H1 (cell line): ENCODE measurements around the gene SLC7A11. TPM values are rescaled to one million over a fixed set of nuclear protein-coding genes. Genes with fewer than 3 reads are reported as not detected.

Source experiments
- CTCF ChIA-PET: fragments of 300-600 bp; sonication (Branson Sonifier 250); formaldehyde crosslinking; loops from one replicate; lab custom pipeline; 2021; ENCODE audit not compliant: partially characterized antibody; lab: Charles Lee
- POLR2A ChIA-PET: fragments of 300-600 bp; sonication (Branson Sonifier 250); formaldehyde crosslinking; loops from one replicate; lab custom pipeline; 2021; ENCODE audit warnings: inconsistent platforms; ENCODE audit not compliant: partially characterized antibody; lab: Charles Lee
- DNase-seq, 2 experiments: peaks; one replicate each; pipeline versions ENCODE4 v3.0.0 to v3.0.0-alpha.2; 2010 to 2022; ENCODE audit warnings: low spot score in 2 of 2, low read depth in 1 of 2, mixed read lengths in 1 of 2
- FAIRE-seq: peaks from 2 replicates; lab custom pipeline; 2011; peaks lifted over from hg19 to GRCh38; lab: Jason Lieb, UNC
- H2AFZ ChIP-seq: 2 replicates; pipeline ENCODE4 v1.8.1; 2012; ENCODE audit warnings: low read length, inconsistent platforms
- H2AK5ac ChIP-seq: 2 replicates; pipeline ENCODE4 v1.6.1; 2013; ENCODE audit warnings: low read depth, low read length
- H2BK120ac ChIP-seq: replicated peaks from 2 replicates; pipeline ENCODE3; 2013; ENCODE audit warnings: low read depth, low read length, inconsistent platforms
- H2BK12ac ChIP-seq: 2 replicates; pipeline ENCODE4 v1.6.1; 2013; ENCODE audit warnings: low read depth, low read length
- H2BK15ac ChIP-seq: 2 replicates; pipeline ENCODE4 v1.6.1; 2013; ENCODE audit warnings: low read length
- H2BK20ac ChIP-seq: 2 replicates; pipeline ENCODE4 v1.6.1; 2013; ENCODE audit warnings: low read length
- H2BK5ac ChIP-seq: 2 replicates; pipeline ENCODE4 v1.6.1; 2013; ENCODE audit warnings: low read depth, low read length
- H3K14ac ChIP-seq: 2 replicates; pipeline ENCODE4 v1.6.1; 2013; ENCODE audit warnings: inconsistent platforms; ENCODE audit not compliant: insufficient read length
- H3K18ac ChIP-seq: 2 replicates; pipeline ENCODE4 v1.6.1; 2013; ENCODE audit warnings: low read length; ENCODE audit errors: extremely low read depth
- H3K23ac ChIP-seq: 2 replicates; pipeline ENCODE4 v1.6.1; 2013; ENCODE audit warnings: inconsistent platforms; ENCODE audit not compliant: insufficient read length
- H3K23me2 ChIP-seq: 2 replicates; pipeline ENCODE4 v1.6.1; 2013; ENCODE audit warnings: low read depth, low read length
- H3K27ac ChIP-seq: 2 replicates; pipeline ENCODE4 v1.6.1; 2011; ENCODE audit warnings: low read depth, low read length, inconsistent platforms
- H3K27me3 ChIP-seq, 4 experiments: replicated peaks in 1 of 4; 1 replicate in 1 of 4; 2 replicates in 3 of 4; pipeline versions ENCODE4 v1.6.1 to v1.8.1; 2011 to 2013; ENCODE audit warnings: low read length in 3 of 4, mild to moderate bottlenecking in 3 of 4, inconsistent platforms in 2 of 4, mixed read lengths in 2 of 4, moderate library complexity in 1 of 4; ENCODE audit not compliant: control insufficient read depth in 3 of 4, insufficient read depth in 3 of 4; ENCODE audit errors: extremely low read depth in 1 of 4
- H3K36me3 ChIP-seq, 4 experiments: 2 replicates each; pipeline versions ENCODE4 v1.6.1 to v1.8.1; 2011 to 2013; ENCODE audit warnings: mild to moderate bottlenecking in 4 of 4, low read length in 3 of 4, moderate library complexity in 2 of 4, control low read depth in 1 of 4, inconsistent platforms in 1 of 4; ENCODE audit not compliant: insufficient read depth in 4 of 4, control insufficient read depth in 2 of 4
- H3K4ac ChIP-seq: replicated peaks from 2 replicates; pipeline ENCODE3; 2013; ENCODE audit warnings: low read length, low read depth, mixed read lengths, inconsistent platforms; ENCODE audit not compliant: insufficient read length
- H3K4me1 ChIP-seq, 4 experiments: replicated peaks in 1 of 4; 1 replicate in 1 of 4; 2 replicates in 3 of 4; pipeline versions ENCODE4 v1.6.1 to v1.8.1; 2011 to 2013; ENCODE audit warnings: low read length in 3 of 4, inconsistent platforms in 2 of 4, mixed read lengths in 1 of 4; ENCODE audit not compliant: insufficient read depth in 4 of 4, control insufficient read depth in 3 of 4
- H3K4me2 ChIP-seq, 2 experiments: 2 replicates each; pipeline versions ENCODE4 v1.6.1 to v1.8.1; 2011 to 2013; ENCODE audit warnings: low read depth in 2 of 2, low read length in 2 of 2, control low read depth in 1 of 2, inconsistent platforms in 1 of 2, mild to moderate bottlenecking in 1 of 2; ENCODE audit not compliant: insufficient read depth in 1 of 2
- H3K4me3 ChIP-seq, 4 experiments: fragments of 200-600, 300-600 bp in 1 of 4; sonication (generic), shearing (Covaris generic), sonication (Bioruptor Twin) in 1 of 4; 2 replicates each; pipeline versions ENCODE4 v1.5.1 to v1.8.1; 2011 to 2016; ENCODE audit warnings: low read length in 4 of 4, low read depth in 3 of 4, control low read depth in 2 of 4, inconsistent platforms in 2 of 4, mild to moderate bottlenecking in 2 of 4, mixed read lengths in 1 of 4, moderate library complexity in 1 of 4; ENCODE audit not compliant: insufficient read depth in 2 of 4; ENCODE audit errors: extremely low read depth in 1 of 4
- H3K56ac ChIP-seq: replicated peaks from 2 replicates; pipeline ENCODE3; 2013; ENCODE audit warnings: low read depth, mild to moderate bottlenecking, mixed read lengths, low read length, inconsistent platforms; ENCODE audit not compliant: insufficient read length
- H3K79me1 ChIP-seq: 2 replicates; pipeline ENCODE4 v1.6.1; 2013; ENCODE audit warnings: low read depth, low read length, control low read depth
- H3K79me2 ChIP-seq, 2 experiments: 2 replicates each; pipeline versions ENCODE4 v1.6.1 to v1.8.1; 2012 to 2013; ENCODE audit warnings: low read length in 2 of 2, mild to moderate bottlenecking in 2 of 2, inconsistent platforms in 1 of 2; ENCODE audit not compliant: insufficient read depth in 2 of 2, control insufficient read depth in 1 of 2
- H3K9ac ChIP-seq, 4 experiments: replicated peaks in 1 of 4; 1 replicate in 1 of 4; 2 replicates in 3 of 4; pipeline versions ENCODE4 v1.6.1 to v1.8.1; 2011 to 2013; ENCODE audit warnings: low read depth in 3 of 4, low read length in 3 of 4, control low read depth in 2 of 4, mild to moderate bottlenecking in 2 of 4, moderate library complexity in 2 of 4, inconsistent platforms in 1 of 4; ENCODE audit errors: extremely low read depth in 1 of 4
- H3K9me3 ChIP-seq, 2 experiments: 2 replicates each; pipeline versions ENCODE4 v1.6.1 to v1.8.1; 2012 to 2013; ENCODE audit warnings: mild to moderate bottlenecking in 2 of 2, moderate library complexity in 2 of 2, control low read depth in 1 of 2, inconsistent platforms in 1 of 2, low read depth in 1 of 2, low read length in 1 of 2, mixed read lengths in 1 of 2; ENCODE audit not compliant: insufficient read depth in 2 of 2
- H4K20me1 ChIP-seq, 2 experiments: replicated peaks in 1 of 2; 2 replicates each; pipeline versions ENCODE3 to v1.8.1; 2011 to 2013; ENCODE audit warnings: inconsistent platforms in 2 of 2, low read length in 2 of 2, mild to moderate bottlenecking in 1 of 2; ENCODE audit not compliant: insufficient read depth in 2 of 2, control insufficient read depth in 1 of 2
- H4K5ac ChIP-seq: 2 replicates; pipeline ENCODE4 v1.6.1; 2013; ENCODE audit warnings: low read length, low read depth, mixed read lengths, inconsistent platforms; ENCODE audit not compliant: insufficient read length
- H4K8ac ChIP-seq: 2 replicates; pipeline ENCODE4 v1.8.0; 2013; ENCODE audit warnings: mild to moderate bottlenecking, moderate library complexity, low read length, inconsistent platforms; ENCODE audit not compliant: insufficient read depth; ENCODE audit errors: extremely low read depth
- H4K91ac ChIP-seq: replicated peaks from 2 replicates; pipeline ENCODE3; 2013; ENCODE audit warnings: low read length, mixed read lengths, inconsistent platforms; ENCODE audit not compliant: insufficient read length
- ATF2 ChIP-seq: IDR thresholded peaks from 2 replicates; pipeline ENCODE4 v1.6.1; 2012; ENCODE audit warnings: low read length, inconsistent platforms
- BACH1 ChIP-seq: IDR thresholded peaks from 2 replicates; pipeline ENCODE4 v1.6.1; 2012; ENCODE audit warnings: low read length, improper control_type of control experiment
- CEBPB ChIP-seq: IDR thresholded peaks from 2 replicates; pipeline ENCODE4 v1.6.1; 2012; ENCODE audit warnings: low read depth, low read length
- FOSL1 ChIP-seq: IDR thresholded peaks from 2 replicates; pipeline ENCODE4 v1.6.1; 2011; ENCODE audit warnings: mild to moderate bottlenecking, low read depth, low read length, moderate library complexity; ENCODE audit not compliant: insufficient read depth
- HDAC6 ChIP-seq: IDR thresholded peaks from one replicate; pipeline ENCODE4 v1.7.1; 2012; ENCODE audit warnings: low read depth, mild to moderate bottlenecking, inconsistent platforms, low read length, moderate library complexity
- POLR2A ChIP-seq, 2 experiments: IDR thresholded peaks; 1 replicate in 1 of 2; 2 replicates in 1 of 2; pipeline ENCODE4 v1.6.1; 2011; ENCODE audit warnings: low read depth in 2 of 2, low read length in 2 of 2, mild to moderate bottlenecking in 2 of 2; ENCODE audit errors: control extremely low read depth in 1 of 2
- RBBP5 ChIP-seq: IDR thresholded peaks from 2 replicates; pipeline ENCODE4 v1.7.1; 2012; ENCODE audit warnings: low read depth, mild to moderate bottlenecking, inconsistent platforms, low read length, moderate library complexity, borderline replicate concordance
- RXRA ChIP-seq: IDR thresholded peaks from 2 replicates; pipeline ENCODE4 v1.6.1; 2011; ENCODE audit warnings: low read depth, mild to moderate bottlenecking, low read length, moderate library complexity; ENCODE audit not compliant: insufficient read depth
- SP2 ChIP-seq: IDR thresholded peaks from 2 replicates; pipeline ENCODE4 v1.6.1; 2012; ENCODE audit warnings: mild to moderate bottlenecking, low read length, inconsistent platforms
- SP4 ChIP-seq: IDR thresholded peaks from 2 replicates; pipeline ENCODE4 v1.6.1; 2012; ENCODE audit warnings: low read length, inconsistent platforms
- TAF1 ChIP-seq: IDR thresholded peaks from 2 replicates; pipeline ENCODE4 v1.6.1; 2011; ENCODE audit warnings: mild to moderate bottlenecking, low read depth, low read length
- WGBS, 2 experiments: shearing (Covaris generic) in 1 of 2; methylation state at CpG; one replicate each; pipeline versions ENCODE4 v1.1.6 to v1.1.7; 2013 to 2015; ENCODE audit warnings: low lambda C conversion rate in 2 of 2, mixed read lengths in 2 of 2, inconsistent platforms in 1 of 2, low coverage in 1 of 2, missing lambda C conversion rate in 1 of 2; ENCODE audit not compliant: insufficient replicate concordance in 2 of 2, insufficient coverage in 1 of 2, insufficient read length in 1 of 2; ENCODE audit errors: extremely low coverage in 1 of 2, missing lambda C conversion rate in 1 of 2; 5-methylcytosine and 5-hydroxymethylcytosine counted together
- polyA plus RNA-seq, 7 experiments: library from polyadenylated mRNA; depleted of rRNA in 3 of 7; stranded (reverse) in 5 of 7; unstranded in 2 of 7; fragments of >200 nt in 5 of 7; fragments of 200-250 nt in 2 of 7; gene quantifications; 1 replicate in 5 of 7; 2 replicates in 1 of 7; 4 replicates in 1 of 7; pipeline versions ENCODE4 v1.2.1 to v1.2.3, GENCODE V29; 2011 to 2013; ENCODE audit warnings: missing spikeins in 2 of 7, mixed read lengths in 2 of 7
- total RNA-seq: library from RNA; stranded (reverse); fragmentation: NEBNext Ultra II Directional; extraction: Animal tissue kit (Norgen Biotek cat#: 25700); gene quantifications from 2 replicates; pipeline ENCODE4 v1.2.1, GENCODE V29; 2021

Gene SLC7A11
- total and polyA plus RNA-seq, 2 of the 8 experiments (the other 6 are each of a cell fraction or from before 2014, with no cell fraction given), result 6.6 to 17.0 TPM

DNA sequence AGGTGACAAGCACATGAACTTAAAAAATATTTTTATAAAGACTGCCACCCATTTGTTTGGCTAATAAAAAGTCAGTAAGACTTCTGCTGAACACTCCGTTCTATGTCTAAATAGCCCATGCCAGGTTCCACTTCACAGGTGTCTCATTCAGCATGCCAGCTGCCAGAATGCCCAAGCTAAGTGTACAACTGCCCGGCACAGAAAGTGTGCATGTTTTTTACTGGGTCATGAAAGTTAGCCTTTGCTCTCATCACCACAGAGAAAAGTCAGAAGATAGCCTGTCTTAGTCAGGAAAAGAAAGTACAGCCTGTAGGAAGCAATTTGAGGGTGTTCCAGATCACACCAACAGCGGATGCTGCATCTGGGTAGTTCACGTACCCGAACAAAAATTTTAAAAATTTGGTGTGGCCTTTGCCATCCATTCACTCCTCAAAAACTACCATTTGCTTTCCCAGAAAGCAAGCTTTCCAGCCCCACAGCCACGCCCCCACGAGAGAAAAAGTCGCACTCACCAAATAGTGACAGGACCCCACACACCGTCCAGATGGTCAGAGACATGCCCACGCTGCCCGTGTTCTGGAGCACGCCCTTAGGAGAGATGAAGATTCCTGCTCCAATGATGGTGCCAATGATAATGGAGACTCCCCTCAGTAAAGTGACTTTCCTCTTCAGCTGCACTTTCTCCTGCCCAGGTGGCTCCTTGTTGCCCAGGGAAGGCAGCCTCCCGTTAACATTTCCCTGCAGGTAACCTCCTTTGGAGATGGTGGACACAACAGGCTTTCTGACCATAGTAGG is 671 bp downstream of the SLC7A11 start:
- Histone ChIP-seq H3K79me2 (peaks cover 0 to 49% of the 10 kb centered on the region in 2 experiments; a peak in 2 of 4 replicates), H3K79me1 (no peaks in the 10 kb centered on the region; the same call in 1 of the 2 replicates), H3K4me3 (peak overlapping the region; percentile 71 to 86 (median 74)), H4K8ac (peak overlapping the region; percentile 35; the same call in 1 of the 2 replicates), H3K9me3 (no peaks in the 10 kb centered on the region), H3K14ac (no peak overlapping the region), H3K27ac (peak overlapping the region; percentile 64), H3K23ac (no peak overlapping the region), H2BK5ac (peak overlapping the region; percentile 57), H3K36me3 (peaks cover 0 to 9% (median 0%) of the 10 kb centered on the region in 4 experiments; a peak in 1 of 8 replicates), H4K91ac (peak overlapping the region; percentile 41), H4K5ac (peak overlapping the region; percentile 53), H3K56ac (peak overlapping the region; percentile 7), H2AK5ac (peak overlapping the region; percentile 44; the same call in 1 of the 2 replicates), H3K4ac (no peak overlapping the region), H3K4me2 (peak overlapping the region; percentile 87 to 91), H2AFZ (no peak overlapping the region), H3K9ac (peak overlapping the region; percentile 72 to 97 (median 80)), H3K27me3 (no peaks in the 10 kb centered on the region), H2BK20ac (no peak overlapping the region), H2BK12ac (peak overlapping the region; percentile 82), H3K18ac (peak overlapping the region; percentile 92), H2BK15ac (no peak overlapping the region), H3K23me2 (peaks cover 5% of the 10 kb centered on the region), H4K20me1 (no peaks in the 10 kb centered on the region), H3K4me1 (peaks cover 0 to 7% (median 2%) of the 10 kb centered on the region in 4 experiments; a peak in 2 of 7 replicates), H2BK120ac (no peak overlapping the region)
- FAIRE-seq (no peak), DNase-seq (no peak)
- ChIA-PET CTCF (interaction anchor here (0.7 to 1.2 kb wide), 2 partner anchors 151 to 439 kb away, joined by 4 to 5 read pairs; no protein-coding TSS in a partner anchor), POLR2A (interaction anchor here (0.7 to 8.7 kb wide), 28 partner anchors 7 to 417 kb away, joined by 3 to 90 read pairs (median 4); no protein-coding TSS in a partner anchor)
- 4% methylated on average over 13 of the region's 13 CpGs; no CpG with 5 or more reads in 1 of the 2 experiments for WGBS, 2 experiments
- no peak for TF ChIP-seq SP4
- TF ChIP-seq POLR2A (IDR thresholded peaks at IDR 0.05; ENCODE audit: control extremely low read depth in 1 of 2, low read depth in 2 of 2, low read length in 2 of 2), result no peak; a peak in 1 of 3 replicates
- peak; percentile 18; the same call in 1 of the 2 replicates for TF ChIP-seq ATF2
- no peak for TF ChIP-seq SP2
- TF ChIP-seq BACH1, result no peak
- TF ChIP-seq HDAC6, result no peak
- TF ChIP-seq TAF1, result no peak
- peak; percentile 49; the same call in 1 of the 2 replicates for TF ChIP-seq RBBP5
- TF ChIP-seq RXRA, result no peak
- TF ChIP-seq CEBPB, result no peak
- TF ChIP-seq FOSL1, result no peak
